Loucy (cell line): ENCODE data around the gene CLECL1.

Source experiments
- CTCF ChIP-seq: fragments of 200-600 bp; sonication (generic); conservative IDR thresholded peaks from 2 replicates; pipeline ENCODE4 v1.5.1; 2014; ENCODE audit warnings: mild to moderate bottlenecking, antibody characterized with exemption, low read length
- EZH2phosphoT487 ChIP-seq: fragments of 200-600 bp; IDR thresholded peaks from 2 replicates; pipeline ENCODE4 v1.6.1; 2018; ENCODE audit warnings: antibody characterized with exemption, mild to moderate bottlenecking, moderate library complexity, borderline replicate concordance

- no peak for TF ChIP-seq CTCF
- TF ChIP-seq EZH2phosphoT487 = no peak
Observed at GRCh38 chr12:9779209-9779608, 46.3 kb upstream of the CLECL1 start.
